ENCODE data around the gene NR5A1. TPM values are rescaled to one million over a fixed set of nuclear protein-coding genes. Genes with fewer than 3 reads are reported as not detected.

NR5A1 gene
- total RNA-seq, 2 donors from 2014 or later, result 0.82 TPM; not detected in 1

DNA sequence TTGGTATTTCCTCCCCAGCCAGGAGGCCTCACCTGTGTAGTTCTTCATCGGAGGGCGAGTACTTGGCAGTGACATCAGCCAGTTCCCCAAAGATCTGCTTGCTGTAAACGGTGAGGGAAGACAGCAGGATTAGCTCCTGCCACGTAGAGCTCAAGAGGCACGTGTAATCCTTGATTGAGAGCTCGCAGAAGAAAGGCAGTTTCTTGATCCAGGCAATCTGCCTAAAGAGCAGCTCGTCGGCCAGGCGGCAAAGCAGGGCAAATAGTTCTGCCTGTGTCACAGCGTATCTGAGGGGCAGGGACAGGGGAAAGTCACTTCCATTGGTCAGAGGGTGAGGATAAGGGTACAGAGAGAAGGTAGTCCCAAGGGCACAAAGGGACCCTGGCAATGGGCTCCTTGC is 28.6 kb upstream of the NR5A1 start:
- no peak for TF ChIP-seq CTCF (IDR thresholded peaks at IDR 0.05)
- Histone ChIP-seq H3K27ac (no peak overlapping the region), H3K9me3 (no peaks in the 10 kb centered on the region)

DNA sequence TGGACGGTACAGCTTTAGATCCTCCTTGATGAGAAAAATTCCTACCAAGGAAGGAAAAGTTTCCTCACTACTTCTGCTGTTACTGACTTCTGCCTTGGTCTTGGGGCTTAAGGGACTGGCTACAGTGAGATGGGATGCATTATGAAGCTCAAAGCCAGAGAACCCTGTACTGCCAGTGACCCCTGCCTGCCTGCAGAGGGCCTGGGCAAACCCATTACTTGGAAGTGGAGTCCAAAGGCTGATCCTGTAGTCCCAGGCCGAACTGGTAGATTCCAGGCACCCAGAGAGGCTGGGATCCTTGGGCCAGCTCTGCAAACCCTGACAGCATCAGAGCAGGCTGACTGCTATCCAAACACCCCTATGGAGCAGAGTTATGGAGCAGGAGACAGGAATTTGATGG is 25.7 kb upstream of the NR5A1 start:
- no peak for DNase-seq
- H3K4me3 ChIP-seq, result no peak overlapping the region
- intact Hi-C loops (cut with DNase I), result loop anchor here (10.0 kb wide), 1 partner anchor 408 kb away; no protein-coding TSS in a partner anchor
- no peaks in the 10 kb centered on the region for H3K36me3 ChIP-seq
- no peak overlapping the region for H3K9ac ChIP-seq (ENCODE audit: low read depth in 2 of 2, low read length in 2 of 2)
- TF ChIP-seq CTCF (IDR thresholded peaks at IDR 0.05), result no peak
- no peak overlapping the region for H3K27ac ChIP-seq
- H3K4me1 ChIP-seq, result no peaks in the 10 kb centered on the region
- H3K27me3 ChIP-seq, result no peaks in the 10 kb centered on the region
- no peaks in the 10 kb centered on the region for H3K9me3 ChIP-seq

More for the DNA sequence above, 28.6 kb upstream of the NR5A1 start:
- no peak overlapping the region for H3K9ac ChIP-seq (ENCODE audit: low read depth in 2 of 2, low read length in 2 of 2)
- H3K36me3 ChIP-seq, result no peaks in the 10 kb centered on the region
- H3K4me1 ChIP-seq, result no peaks in the 10 kb centered on the region
- H3K4me3 ChIP-seq, result no peak overlapping the region
- H3K27me3 ChIP-seq, result no peaks in the 10 kb centered on the region
- intact Hi-C loops (cut with DNase I), result loop anchor here (5.0 to 10.0 kb wide), 2 partner anchors 119 to 411 kb away; partner anchors contain the start of gene PSMB7
- no peak for DNase-seq

- no peak for TF ChIP-seq CTCF (IDR thresholded peaks at IDR 0.05)
- intact Hi-C loops (cut with DNase I), result loop anchor here (10.0 kb wide), 1 partner anchor 406 kb away; no protein-coding TSS in a partner anchor
Observed at GRCh38 chr9:124531115-124531514, 23.9 kb upstream of the NR5A1 start.

GRCh38 chr9:124530246-124530645 is 23.0 kb upstream of the NR5A1 start:
- H3K27ac ChIP-seq, result no peak overlapping the region
- H3K9ac ChIP-seq (ENCODE audit: low read depth in 2 of 2, low read length in 2 of 2), result no peak overlapping the region
- no peaks in the 10 kb centered on the region for H3K27me3 ChIP-seq
- H3K36me3 ChIP-seq, result no peaks in the 10 kb centered on the region
- H3K9me3 ChIP-seq, result no peaks in the 10 kb centered on the region
- H3K4me3 ChIP-seq, result no peak overlapping the region
- intact Hi-C loops (cut with DNase I), result loop anchor here (10.0 kb wide), 1 partner anchor 405 kb away; no protein-coding TSS in a partner anchor
- TF ChIP-seq CTCF (IDR thresholded peaks at IDR 0.05), result no peak
- H3K4me1 ChIP-seq, result no peaks in the 10 kb centered on the region
- no peak for DNase-seq

More at GRCh38 chr9:124531115-124531514, 23.9 kb upstream of the NR5A1 start:
- DNase-seq, result no peak
- Histone ChIP-seq H3K27ac (no peak overlapping the region), H3K9ac (ENCODE audit: low read depth in 2 of 2, low read length in 2 of 2) (no peak overlapping the region), H3K9me3 (no peaks in the 10 kb centered on the region), H3K27me3 (no peaks in the 10 kb centered on the region), H3K36me3 (no peaks in the 10 kb centered on the region), H3K4me1 (no peaks in the 10 kb centered on the region), H3K4me3 (no peak overlapping the region)

- no peak overlapping the region for H3K27ac ChIP-seq
- H3K4me3 ChIP-seq, result no peak overlapping the region
- intact Hi-C loops (cut with DNase I), result no loop called here
- TF ChIP-seq CTCF (IDR thresholded peaks at IDR 0.05), result no peak
- no peaks in the 10 kb centered on the region for H3K9me3 ChIP-seq
- H3K9ac ChIP-seq (ENCODE audit: low read depth in 2 of 2, low read length in 2 of 2), result no peak overlapping the region
- no peaks in the 10 kb centered on the region for H3K4me1 ChIP-seq
- no peak for DNase-seq
- no peaks in the 10 kb centered on the region for H3K36me3 ChIP-seq
- H3K27me3 ChIP-seq, result no peaks in the 10 kb centered on the region
Observed at GRCh38 chr9:124527781-124528180, 20.6 kb upstream of the NR5A1 start.

All from colonic mucosa (tissue), 4 donors.